Choroid plexus epithelial cell (primary cell): ENCODE data around the gene PCBP3.
"Not testable (repeated sequence)": the region's sequence is repeated elsewhere in the genome, so short reads cannot be mapped to it uniquely, and the experiment has no call there.

Source experiments
- DNase-seq: peaks from one replicate; pipeline ENCODE4 v3.0.0-alpha.2; 2010; ENCODE audit warnings: low read depth
- H3K4me3 ChIP-seq: 2 replicates; pipeline ENCODE4 v1.5.1; 2011; ENCODE audit warnings: low read depth, mild to moderate bottlenecking, control low read depth, low read length, moderate library complexity
- TF ChIP-seq, protein P1 (sequence below): conservative IDR thresholded peaks from 2 replicates; pipeline ENCODE4 v1.5.1; 2011; ENCODE audit warnings: low read depth, mild to moderate bottlenecking, control low read depth, inconsistent platforms, low read length, moderate library complexity

The PCBP3 gene

DNA sequence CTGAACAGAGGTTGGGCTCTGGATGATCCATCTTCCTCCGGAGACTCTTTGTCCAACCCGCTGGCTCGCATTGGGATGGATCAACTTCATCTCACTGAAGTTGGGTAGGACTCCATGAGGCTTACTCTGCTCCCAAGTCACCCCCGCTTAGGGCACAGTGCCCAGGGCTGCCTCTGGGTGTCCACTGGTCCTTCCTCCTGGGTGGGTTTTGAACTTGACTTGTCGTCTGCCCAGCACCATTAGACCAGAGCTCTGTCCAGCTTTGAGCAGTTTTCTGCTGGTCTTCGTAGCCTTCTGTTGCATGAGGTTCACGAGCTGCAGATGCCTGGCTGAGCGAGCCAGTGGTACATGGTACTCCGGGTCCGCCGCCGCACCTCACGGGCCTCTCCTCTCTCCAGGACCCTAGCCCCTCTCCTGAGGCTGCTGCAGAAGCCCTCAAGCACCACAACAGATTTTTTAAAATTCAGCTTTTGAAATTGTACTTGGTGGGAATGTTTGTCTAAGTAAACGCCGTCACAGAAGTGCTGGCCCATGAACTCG is 304.3 kb downstream of the PCBP3 start:
- TF ChIP-seq, protein P1, sequence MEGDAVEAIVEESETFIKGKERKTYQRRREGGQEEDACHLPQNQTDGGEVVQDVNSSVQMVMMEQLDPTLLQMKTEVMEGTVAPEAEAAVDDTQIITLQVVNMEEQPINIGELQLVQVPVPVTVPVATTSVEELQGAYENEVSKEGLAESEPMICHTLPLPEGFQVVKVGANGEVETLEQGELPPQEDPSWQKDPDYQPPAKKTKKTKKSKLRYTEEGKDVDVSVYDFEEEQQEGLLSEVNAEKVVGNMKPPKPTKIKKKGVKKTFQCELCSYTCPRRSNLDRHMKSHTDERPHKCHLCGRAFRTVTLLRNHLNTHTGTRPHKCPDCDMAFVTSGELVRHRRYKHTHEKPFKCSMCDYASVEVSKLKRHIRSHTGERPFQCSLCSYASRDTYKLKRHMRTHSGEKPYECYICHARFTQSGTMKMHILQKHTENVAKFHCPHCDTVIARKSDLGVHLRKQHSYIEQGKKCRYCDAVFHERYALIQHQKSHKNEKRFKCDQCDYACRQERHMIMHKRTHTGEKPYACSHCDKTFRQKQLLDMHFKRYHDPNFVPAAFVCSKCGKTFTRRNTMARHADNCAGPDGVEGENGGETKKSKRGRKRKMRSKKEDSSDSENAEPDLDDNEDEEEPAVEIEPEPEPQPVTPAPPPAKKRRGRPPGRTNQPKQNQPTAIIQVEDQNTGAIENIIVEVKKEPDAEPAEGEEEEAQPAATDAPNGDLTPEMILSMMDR = no peak
- H3K4me3 ChIP-seq = no peak overlapping the region
- no peak for DNase-seq

DNA sequence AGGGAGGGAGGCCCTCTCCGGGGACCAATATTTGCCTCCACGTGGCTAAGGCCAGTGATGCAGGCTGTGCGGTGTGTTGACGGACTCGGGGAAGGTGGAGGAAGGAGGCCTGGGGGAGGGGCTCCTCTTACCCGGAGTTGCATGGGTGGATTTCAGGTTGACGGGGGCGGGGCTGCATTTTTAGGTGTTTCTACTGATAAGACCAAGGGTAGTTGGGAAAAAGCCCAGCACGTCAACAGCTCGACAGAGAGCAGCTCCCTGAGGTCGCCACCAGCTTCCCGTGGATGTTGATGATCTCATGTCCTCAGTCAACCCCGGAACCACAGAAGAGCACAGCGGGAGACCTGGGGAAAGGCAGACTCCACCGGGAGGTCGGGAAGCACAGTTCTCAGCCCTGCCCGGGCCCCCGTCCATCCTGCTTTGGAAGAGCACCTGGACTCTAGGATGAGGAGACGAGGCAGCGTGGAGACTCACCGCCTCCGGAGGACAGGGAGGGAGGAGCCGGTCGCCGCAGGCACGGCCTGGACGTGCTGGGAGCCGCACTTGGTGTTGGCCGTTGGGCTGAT is 305.1 kb downstream of the PCBP3 start:
- no peak overlapping the region for H3K4me3 ChIP-seq
- TF ChIP-seq, protein P1 = no peak
- peak; percentile 20 for DNase-seq

DNA sequence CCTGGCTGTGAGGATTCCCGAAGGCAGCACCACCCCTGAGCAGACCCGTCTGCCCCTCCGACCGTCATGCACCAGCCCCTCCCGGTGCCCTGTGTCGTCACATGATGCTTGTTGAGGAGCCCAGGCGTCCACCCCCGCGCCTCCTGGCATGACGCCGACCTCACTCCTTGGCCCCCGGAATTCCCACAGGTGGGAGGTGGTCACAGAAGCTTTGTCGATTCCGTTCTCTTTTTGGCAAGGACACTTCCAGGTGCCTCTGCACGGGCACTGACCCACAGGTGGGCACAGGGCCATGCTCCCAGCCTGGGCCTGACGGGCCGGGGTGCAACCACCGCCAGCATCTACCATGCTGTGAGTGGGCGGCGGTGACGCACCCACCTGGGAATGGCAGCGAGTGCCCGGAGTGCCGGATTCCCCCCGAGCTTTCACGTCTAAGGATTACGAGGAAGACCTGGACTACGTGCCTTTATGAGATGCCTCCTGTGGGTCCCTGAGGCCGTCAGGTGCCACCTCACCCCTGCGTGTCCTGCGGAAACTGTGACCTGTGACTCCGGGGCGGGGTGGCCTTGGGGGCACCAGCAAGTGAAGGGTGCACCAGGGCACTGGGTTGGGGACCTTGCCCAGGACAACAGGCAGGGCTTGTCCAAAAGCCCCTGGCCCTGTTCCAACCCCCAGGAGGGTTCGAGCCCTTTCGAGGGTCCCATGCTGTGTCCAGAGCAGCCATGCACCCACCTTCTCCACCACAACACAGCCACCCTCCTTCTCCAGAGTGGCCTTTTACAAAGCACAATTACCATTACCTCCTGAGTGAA is 306.6 kb downstream of the PCBP3 start:
- TF ChIP-seq, protein P1 = no peak
- peak overlapping the region; percentile 14 for H3K4me3 ChIP-seq
- DNase-seq = no peak

DNA sequence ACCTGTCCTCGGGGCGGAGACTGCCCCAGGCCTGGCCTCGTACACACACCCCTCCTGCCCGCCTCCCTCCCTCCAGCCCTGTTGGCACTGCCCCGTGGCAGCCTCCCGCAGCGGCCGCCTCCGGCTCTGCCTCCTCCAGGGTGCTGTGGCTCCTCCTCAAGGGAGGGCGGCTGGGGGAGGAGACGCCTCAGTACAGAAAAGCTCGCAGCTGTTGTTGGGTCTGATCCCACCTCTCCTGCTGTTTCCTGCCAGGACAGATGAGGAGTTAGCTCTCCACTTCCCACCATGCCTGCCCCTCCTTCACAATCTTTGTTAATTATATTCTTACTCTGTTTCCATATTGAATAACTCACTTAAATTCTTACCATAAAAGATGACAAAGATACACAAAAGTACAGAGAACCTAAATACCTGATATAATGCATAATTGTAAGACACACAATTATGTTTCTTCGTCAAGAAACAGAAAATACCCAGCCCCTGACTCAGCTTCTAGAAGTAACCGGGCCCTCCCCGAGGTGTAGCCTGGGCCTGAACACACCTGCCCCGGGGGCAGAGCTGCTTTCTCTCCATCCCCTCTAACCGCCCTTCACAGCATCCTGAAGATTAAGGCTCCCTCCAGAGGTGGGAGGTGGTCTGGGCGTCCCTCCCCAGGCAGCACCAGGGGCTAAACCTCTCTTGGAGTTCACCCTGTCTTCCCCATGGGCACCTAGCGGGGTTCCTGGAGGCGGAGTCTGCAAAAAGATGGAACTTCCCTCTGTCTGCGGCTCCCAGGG is 307.4 kb downstream of the PCBP3 start:
- peak overlapping the region; percentile 14 for H3K4me3 ChIP-seq
- peak; percentile 42 for DNase-seq
- TF ChIP-seq, protein P1 = no peak

DNA sequence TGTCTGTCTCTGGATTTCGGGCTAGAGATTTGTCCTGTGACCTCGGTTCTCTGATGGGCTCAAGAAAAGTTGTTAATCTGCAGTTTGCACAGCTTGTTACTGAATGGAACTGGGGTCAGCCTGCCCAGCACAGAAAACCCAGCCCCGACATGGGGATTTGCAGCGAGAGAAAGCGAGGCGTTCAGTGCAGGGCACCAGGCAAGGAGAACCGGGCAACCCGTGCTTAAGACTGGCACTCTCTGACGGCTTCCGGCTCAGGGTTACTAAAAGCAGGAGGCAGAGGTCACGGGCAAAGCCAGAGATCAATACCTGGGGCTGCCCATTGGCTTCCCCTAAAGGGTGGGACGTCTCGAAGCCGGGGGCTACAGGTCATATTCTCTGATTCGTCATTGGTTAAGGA is 308.2 kb downstream of the PCBP3 start:
- TF ChIP-seq, protein P1 = no peak
- H3K4me3 ChIP-seq = no peak overlapping the region
- DNase-seq = no peak

DNA sequence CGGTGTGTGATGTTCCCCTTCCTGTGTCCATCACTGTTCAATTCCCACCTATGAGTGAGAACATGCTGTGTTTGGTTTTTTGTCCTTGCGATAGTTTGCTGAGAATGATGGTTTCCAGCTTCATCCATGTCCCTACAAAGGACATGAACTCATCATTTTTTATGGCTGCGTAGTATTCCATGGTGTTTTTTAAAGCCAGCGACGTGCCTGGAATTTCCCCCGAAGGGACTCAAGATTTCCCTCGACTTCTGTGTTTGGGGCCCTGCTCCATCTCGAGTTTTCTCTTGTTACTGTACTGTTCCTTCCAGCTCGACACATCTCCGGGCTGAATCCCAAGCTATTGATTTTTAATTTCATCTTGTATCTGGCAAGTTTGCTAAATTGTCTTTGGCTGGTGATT is 309.0 kb downstream of the PCBP3 start:
- not testable (repeated sequence) for H3K4me3 ChIP-seq

DNA sequence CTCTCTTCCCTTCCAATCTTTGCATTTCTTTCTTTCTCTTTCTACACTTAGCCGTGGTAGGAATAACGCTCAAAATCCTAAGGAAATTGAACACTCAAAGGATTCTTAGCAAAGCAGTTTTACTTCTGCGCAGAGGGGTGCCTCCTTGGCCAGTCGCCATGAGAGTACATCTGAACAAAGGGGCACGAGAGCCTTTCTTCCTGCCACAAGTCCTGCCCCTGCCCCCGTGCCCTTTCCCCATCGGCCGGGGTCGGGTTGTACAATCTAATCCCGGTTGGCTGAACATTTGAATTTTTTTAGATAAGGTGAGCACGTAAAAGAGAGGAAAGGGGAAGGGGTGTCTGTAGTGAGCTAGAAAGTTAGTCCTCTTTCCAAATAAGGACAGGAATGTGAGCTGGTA is 309.4 kb downstream of the PCBP3 start:
- no peak overlapping the region for H3K4me3 ChIP-seq
- TF ChIP-seq, protein P1 = no peak
- DNase-seq = no peak

More for the DNA sequence above, 309.0 kb downstream of the PCBP3 start:
- DNase-seq = not testable (repeated sequence)
